Activated naive CD8-positive, alpha-beta T cell treated with anti-CD3 and anti-CD28 coated beads for 36 hours (primary cell): ENCODE measurements around the gene DLX6. TPM values are rescaled to one million over a fixed set of nuclear protein-coding genes. Genes with fewer than 3 reads are reported as not detected.

ENCODE experiments used
- DNase-seq: peaks from one replicate; pipeline ENCODE4 v3.0.0; 2021
- H3K27ac Mint-ChIP-seq: one replicate; pipeline ENCODE4 v1.8.0; 2022; ENCODE audit warnings: mild to moderate bottlenecking, moderate library complexity, mixed read lengths
- H3K27me3 Mint-ChIP-seq: one replicate; pipeline ENCODE4 v1.8.0; 2022; ENCODE audit warnings: mild to moderate bottlenecking, mixed read lengths
- H3K36me3 Mint-ChIP-seq: one replicate; pipeline ENCODE4 v1.8.0; 2021; ENCODE audit warnings: mild to moderate bottlenecking, mixed read lengths
- H3K4me1 Mint-ChIP-seq: one replicate; pipeline ENCODE4 v1.8.0; 2021; ENCODE audit warnings: mixed read lengths
- H3K4me3 Mint-ChIP-seq: one replicate; pipeline ENCODE4 v1.8.0; 2022; ENCODE audit warnings: mild to moderate bottlenecking, moderate library complexity, mixed read lengths
- H3K9me3 Mint-ChIP-seq: one replicate; pipeline ENCODE4 v1.8.0; 2022; ENCODE audit warnings: mixed read lengths
- total RNA-seq, 2 experiments: library from RNA; stranded (reverse); gene quantifications; one replicate each; pipeline ENCODE4 v1.2.3, GENCODE V29; 2021

Gene DLX6
- total RNA-seq, 2 experiments from 2014 or later, result not detected

DNA sequence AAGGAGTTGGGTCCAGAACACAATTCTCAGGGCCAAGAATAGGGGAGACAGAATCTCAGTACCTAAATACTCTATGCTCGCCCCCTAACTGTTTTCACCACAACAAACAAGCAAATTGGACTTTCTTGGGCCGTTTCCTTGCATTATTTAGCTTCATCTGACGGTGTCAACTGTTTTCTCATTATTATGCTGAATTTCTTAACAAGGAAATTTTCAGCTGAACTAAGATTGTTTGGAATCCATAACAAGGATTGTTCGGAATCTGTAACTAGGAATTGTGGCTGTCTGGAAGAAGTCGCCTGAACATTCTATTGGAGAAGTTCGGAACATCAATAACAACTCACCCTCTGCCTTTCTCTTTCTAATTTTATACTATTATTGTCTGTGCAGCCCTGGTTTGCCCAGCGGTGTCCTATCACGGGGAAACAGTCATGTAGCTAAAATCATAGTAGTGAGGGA, 15.5 kb upstream of the DLX6 start:
- H3K4me3 Mint-ChIP-seq, result no peak overlapping the region
- H3K27ac Mint-ChIP-seq, result no peak overlapping the region
- peaks cover 8% of the 10 kb centered on the region for H3K4me1 Mint-ChIP-seq
- H3K36me3 Mint-ChIP-seq, result peaks cover 5% of the 10 kb centered on the region
- peaks cover 8% of the 10 kb centered on the region for H3K9me3 Mint-ChIP-seq
- DNase-seq, result no peak
- peaks cover 92% of the 10 kb centered on the region for H3K27me3 Mint-ChIP-seq

DNA sequence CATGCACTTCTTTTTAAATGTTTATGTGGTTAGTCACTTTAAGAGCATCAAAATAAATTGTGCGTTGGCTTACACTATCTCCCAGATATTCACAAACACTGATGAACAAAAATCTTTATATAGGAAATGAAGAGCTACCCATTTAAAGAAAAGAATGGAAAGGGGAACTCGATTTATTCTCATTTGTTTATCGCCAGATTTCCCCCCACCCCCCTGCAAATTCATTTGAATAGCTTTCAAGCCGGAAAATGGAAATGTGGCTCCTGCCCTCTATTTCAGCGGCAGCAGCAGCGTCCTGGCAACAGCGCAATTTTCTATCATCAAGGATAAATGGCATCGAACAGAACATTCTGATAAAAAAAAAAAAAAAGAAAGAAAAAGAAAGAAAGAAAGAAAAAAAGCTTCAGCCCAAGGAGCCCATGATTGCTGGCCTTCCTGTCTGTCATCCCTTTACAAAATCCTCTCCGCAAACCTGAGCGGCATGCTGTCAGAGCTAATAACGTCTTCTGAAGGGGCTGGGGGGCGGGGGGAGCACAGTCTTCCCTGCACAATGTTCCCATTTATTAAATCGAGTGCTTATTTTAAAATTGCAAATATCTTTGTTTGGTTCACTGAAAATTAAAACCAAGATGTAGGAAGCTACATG, 13.7 kb upstream of the DLX6 start:
- Mint-ChIP-seq H3K4me1 (peaks cover 8% of the 10 kb centered on the region), H3K36me3 (peaks cover 5% of the 10 kb centered on the region), H3K27ac (no peak overlapping the region), H3K27me3 (peaks cover 94% of the 10 kb centered on the region), H3K4me3 (no peak overlapping the region), H3K9me3 (peaks cover 8% of the 10 kb centered on the region)
- no peak for DNase-seq

DNA sequence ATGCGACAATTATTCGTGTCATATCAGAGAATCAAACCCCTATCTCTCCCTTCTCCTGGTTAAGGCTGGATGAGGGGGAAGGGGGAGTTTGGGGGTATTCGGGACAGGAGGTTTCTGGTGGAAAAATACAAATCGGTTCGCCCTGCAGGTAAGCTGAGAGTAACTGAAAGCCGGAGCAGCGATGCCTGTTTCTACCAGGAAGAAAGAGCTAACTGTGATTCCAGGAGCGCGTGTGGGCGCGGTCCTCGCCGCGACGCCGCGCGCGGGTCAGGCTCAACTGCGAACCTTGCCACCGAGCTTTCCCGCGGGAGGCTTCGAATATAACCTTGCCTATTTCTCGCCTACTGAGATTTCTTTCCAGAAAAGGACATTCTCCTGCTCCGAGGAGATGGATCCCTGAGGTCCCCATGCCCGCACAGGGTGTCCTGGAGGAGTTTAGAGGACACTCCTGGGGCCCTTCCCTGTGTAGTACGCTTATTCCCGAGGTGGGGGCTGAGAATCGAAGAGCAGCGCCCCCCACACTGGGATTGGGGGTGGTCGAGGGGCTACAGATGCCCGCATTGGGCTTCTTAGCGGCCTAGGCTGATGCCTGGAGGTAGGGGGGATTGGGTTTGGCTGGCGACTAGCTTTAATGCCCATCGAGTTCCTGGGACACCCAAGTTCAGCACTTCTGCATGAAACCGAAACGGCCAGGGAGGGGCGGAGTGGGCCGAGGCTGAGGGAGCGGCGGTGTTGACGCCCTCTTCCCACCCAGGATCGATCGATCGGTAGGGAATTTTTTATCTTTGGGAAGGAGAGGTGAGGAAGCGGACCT, 13.0 kb upstream of the DLX6 start:
- Mint-ChIP-seq H3K36me3 (peaks cover 7% of the 10 kb centered on the region), H3K27ac (no peak overlapping the region), H3K9me3 (peaks cover 10% of the 10 kb centered on the region), H3K27me3 (peaks cover 95% of the 10 kb centered on the region), H3K4me3 (no peak overlapping the region), H3K4me1 (peaks cover 11% of the 10 kb centered on the region)
- DNase-seq, result no peak

DNA sequence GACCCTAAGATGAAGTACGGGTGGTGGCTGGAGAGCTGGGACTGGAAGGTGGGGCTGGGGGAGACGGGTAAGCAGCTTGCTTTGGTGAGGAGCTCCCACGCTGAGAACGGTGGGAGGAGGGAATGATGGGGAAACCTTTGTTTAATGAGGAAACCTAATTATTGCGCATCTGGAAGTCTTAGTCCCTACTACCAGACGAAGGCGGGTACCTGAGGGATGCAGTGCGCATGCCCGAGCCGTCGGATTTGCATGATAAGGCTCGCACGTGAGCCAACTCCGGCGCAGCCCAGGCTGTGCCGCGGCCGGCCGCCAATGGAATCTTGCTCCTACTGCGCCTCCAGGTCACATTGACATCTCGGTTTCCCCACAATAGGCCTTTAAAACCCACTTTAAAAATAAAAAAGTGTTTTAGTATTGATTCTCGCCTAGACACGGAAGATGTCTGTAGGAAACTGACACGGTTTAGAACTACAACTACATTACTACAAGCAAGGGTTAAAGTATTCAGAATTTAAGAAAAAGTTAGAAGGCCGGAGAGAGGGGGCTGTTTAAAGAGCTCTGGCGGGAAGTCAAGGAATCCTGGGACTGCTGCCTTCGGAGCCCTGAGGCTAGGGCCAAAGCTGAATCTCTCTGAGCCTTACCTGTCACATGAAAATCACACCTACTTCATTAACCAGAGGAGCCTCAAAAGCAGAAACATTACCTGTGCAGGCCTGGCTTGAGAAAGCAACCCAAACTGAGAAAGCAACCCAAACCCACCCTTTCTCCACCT, 12.1 kb upstream of the DLX6 start:
- DNase-seq, result no peak
- Mint-ChIP-seq H3K27me3 (peaks cover 96% of the 10 kb centered on the region), H3K4me3 (no peak overlapping the region), H3K36me3 (peaks cover 8% of the 10 kb centered on the region), H3K4me1 (peaks cover 11% of the 10 kb centered on the region), H3K9me3 (peaks cover 11% of the 10 kb centered on the region), H3K27ac (no peak overlapping the region)

DNA sequence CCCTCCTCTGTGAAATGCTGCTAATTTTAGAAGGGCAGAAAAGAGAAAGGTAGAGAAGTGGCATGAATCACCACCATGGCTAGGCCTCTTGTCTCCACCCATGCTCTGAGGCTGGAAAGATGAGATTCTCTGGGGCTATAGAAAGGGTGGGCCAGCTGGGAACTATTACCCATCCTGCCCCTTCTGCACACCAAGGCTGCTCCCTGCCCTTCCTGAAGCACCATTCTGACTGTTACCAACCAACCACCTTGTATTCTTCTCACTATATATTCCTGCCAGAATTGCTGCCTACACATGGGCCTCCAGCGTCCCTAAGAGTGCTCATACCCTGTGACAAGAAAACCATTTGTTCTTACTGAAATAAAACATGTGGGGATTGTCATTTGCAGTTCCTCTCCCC, 11.4 kb upstream of the DLX6 start:
- Mint-ChIP-seq H3K4me1 (peaks cover 13% of the 10 kb centered on the region), H3K9me3 (peaks cover 11% of the 10 kb centered on the region), H3K27me3 (peaks cover 96% of the 10 kb centered on the region), H3K4me3 (no peak overlapping the region), H3K27ac (no peak overlapping the region), H3K36me3 (peaks cover 8% of the 10 kb centered on the region)
- no peak for DNase-seq

DNA sequence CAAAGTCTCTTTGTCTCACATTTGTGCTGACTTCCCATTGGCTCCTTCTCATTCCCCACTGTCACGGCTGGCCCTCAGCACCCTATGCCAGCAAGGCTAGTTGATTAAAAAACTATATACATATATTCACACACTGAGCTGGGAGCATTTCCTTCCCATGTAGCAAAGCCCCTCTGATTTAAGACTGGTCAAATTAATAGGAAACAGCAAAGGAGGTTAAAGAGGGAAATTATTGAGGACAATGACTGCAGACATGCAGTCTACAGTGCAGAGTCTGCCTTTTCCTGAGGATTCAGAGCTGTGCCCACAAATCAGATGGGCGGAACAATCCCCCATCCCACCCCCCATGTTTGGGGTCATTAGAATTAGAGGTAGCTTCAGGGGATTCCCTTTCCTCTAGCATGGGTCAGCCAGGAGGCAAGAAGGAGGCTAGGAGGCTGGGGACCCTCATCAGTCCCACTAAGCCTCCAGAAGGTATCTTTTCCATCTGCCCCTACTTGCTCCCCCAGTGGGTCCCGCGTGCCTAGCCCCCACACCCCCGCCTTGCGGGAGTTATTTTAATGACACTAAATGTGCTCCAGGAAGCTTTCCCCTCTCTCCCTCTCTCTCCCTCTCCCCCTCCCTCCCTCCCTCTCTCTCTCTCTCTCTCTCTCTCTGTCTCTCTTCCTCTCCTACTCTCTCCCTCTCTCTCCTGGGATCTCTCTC, 9.8 kb upstream of the DLX6 start:
- Mint-ChIP-seq H3K27me3 (peaks cover 98% of the 10 kb centered on the region), H3K4me1 (peaks cover 14% of the 10 kb centered on the region), H3K9me3 (peaks cover 11% of the 10 kb centered on the region), H3K36me3 (peaks cover 8% of the 10 kb centered on the region), H3K27ac (no peak overlapping the region), H3K4me3 (no peak overlapping the region)
- no peak for DNase-seq

DNA sequence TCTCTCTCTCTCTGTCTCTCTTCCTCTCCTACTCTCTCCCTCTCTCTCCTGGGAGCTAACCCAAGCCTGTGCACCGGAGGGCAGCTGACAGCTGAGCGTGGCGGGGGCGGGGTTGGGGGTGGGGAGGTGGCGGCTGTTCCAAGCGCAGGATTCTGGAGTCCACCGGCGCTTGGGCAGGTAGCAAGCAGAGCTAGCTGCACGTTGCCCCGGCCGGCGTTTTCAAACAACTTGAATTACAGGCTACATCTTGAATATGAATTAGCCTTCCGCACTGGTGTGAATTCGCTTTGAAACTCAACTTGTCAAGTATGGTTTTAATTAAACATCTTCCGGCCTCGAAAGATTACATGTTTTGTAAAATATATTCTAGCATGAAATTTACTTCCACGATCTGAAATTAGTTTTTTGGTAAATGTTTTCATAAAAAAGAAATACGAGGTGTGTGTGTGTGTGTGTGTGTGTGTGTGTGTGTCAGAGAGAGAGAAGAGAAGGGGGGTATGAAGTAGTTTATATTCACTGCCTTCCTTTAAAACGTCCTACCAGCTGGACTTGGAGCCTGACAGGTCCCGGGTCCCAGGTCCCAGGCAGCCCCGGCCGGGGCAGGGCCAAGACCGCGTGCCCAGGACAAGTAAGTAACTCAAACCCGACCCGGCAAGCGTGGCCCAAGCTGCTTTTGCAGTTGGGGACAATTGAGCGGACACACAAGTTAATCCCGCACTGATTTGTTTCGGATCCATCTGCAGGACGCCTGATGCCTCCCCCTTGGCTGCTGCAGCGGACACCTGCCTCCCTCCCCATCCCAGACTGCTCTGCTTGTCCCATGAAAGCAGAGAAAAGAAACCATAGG, 9.0 kb upstream of the DLX6 start:
- H3K27ac Mint-ChIP-seq, result no peak overlapping the region
- H3K4me3 Mint-ChIP-seq, result no peak overlapping the region
- peaks cover 11% of the 10 kb centered on the region for H3K9me3 Mint-ChIP-seq
- H3K4me1 Mint-ChIP-seq, result peaks cover 14% of the 10 kb centered on the region
- peaks cover 8% of the 10 kb centered on the region for H3K36me3 Mint-ChIP-seq
- no peak for DNase-seq
- peaks cover 100% of the 10 kb centered on the region for H3K27me3 Mint-ChIP-seq

DNA sequence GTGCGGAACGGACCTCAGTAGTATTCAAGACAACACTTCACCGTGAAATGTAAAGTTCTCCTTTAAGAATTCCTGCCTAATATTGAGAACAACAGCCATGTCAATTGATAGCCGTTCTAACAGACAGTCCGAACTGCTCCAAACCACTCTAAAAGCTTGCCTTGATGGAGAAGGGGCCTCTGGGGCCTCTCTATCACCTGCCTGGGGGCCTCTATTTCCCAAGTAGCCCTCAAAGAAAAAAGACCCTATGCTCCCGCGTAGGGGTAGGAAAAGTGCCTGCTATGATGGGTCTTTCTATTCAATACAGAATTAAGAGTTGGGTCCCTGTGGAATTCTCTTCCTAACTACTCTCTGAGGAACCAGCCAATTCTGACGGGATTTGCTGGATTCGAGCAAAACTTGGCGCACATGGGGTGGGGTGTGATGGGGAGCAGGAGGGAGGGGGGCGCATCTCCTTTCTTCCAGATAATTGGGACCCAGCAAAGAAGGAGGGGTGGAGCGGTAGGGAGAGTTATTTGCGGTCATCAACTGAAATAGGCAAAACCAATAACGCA, 8.3 kb upstream of the DLX6 start:
- H3K27me3 Mint-ChIP-seq, result peaks cover 100% of the 10 kb centered on the region
- H3K4me3 Mint-ChIP-seq, result no peak overlapping the region
- no peak overlapping the region for H3K27ac Mint-ChIP-seq
- peaks cover 10% of the 10 kb centered on the region for H3K9me3 Mint-ChIP-seq
- peaks cover 8% of the 10 kb centered on the region for H3K36me3 Mint-ChIP-seq
- DNase-seq, result no peak
- H3K4me1 Mint-ChIP-seq, result peaks cover 12% of the 10 kb centered on the region

DNA sequence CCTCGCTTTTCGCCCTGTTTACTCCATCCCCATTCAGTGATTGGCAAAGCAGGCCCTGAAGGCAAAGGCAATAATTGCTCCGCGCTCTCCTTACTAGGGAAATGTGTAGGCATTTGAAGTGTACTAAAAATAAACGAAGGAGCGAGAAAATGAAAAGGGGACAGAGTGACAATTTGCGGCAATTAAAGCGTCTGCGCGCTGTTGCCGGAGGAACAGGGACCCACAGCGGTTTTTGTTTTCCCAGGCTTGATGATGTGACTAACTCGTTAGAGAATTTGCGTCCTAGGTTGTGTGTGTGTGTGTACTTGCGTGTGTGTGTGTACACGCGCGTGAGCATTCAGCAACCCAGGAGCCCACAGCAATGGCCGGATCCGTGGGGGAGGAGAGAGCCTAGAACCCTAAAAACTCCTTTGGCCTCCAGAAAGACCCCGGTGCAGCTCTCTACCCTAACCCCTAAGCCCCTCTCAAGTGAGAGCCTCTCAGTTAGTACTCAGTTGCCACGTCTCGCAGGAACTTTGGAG, 7.8 kb upstream of the DLX6 start:
- Mint-ChIP-seq H3K27me3 (peaks cover 100% of the 10 kb centered on the region), H3K4me1 (peaks cover 8% of the 10 kb centered on the region), H3K36me3 (peaks cover 8% of the 10 kb centered on the region), H3K27ac (no peak overlapping the region), H3K9me3 (peaks cover 9% of the 10 kb centered on the region), H3K4me3 (no peak overlapping the region)
- DNase-seq, result no peak

DNA sequence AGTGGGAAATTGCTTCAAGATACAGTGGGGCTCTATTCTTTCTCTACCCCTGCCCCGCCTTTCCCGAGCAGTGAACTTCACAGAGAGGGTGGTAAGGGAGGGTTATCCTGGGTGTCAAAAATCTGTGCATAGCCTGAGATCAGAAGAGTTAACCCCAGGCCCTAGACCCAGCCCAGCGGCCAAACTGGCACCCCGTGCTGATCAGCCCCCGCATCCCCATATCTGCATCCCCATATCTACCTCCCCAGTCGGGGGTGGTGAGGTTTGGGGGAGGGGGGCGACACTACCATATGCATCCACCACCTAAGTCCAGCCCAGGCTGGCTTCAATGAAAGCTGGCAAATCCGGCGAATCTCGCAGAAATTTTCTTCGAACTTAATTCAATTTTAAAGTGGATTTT, 7.0 kb upstream of the DLX6 start:
- Mint-ChIP-seq H3K27me3 (peaks cover 100% of the 10 kb centered on the region), H3K4me3 (no peak overlapping the region), H3K27ac (no peak overlapping the region), H3K9me3 (peaks cover 5% of the 10 kb centered on the region), H3K4me1 (peaks cover 8% of the 10 kb centered on the region), H3K36me3 (peaks cover 3% of the 10 kb centered on the region)
- DNase-seq, result no peak

DNA sequence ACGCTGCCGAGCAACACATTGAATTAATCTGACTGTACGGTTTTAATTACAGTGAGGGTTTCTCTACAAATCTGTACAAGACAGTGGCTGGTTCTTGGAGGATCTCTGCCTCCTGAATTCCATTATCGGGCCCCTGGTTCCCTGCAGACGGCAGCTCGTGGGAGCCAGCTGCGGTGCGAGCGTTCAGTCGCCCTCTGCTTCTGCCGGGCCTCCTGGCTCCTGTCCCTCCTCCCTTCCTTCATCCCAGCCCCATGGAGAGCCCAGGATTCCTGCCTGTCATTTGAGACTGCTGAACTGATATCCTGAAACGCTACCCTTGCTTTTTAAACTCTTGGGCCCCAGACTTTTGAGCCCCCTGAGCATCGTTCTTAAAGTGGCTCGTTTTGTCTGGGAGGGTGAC, 6.6 kb upstream of the DLX6 start:
- peaks cover 3% of the 10 kb centered on the region for H3K36me3 Mint-ChIP-seq
- DNase-seq, result no peak
- H3K4me3 Mint-ChIP-seq, result no peak overlapping the region
- peaks cover 100% of the 10 kb centered on the region for H3K27me3 Mint-ChIP-seq
- H3K27ac Mint-ChIP-seq, result no peak overlapping the region
- peaks cover 8% of the 10 kb centered on the region for H3K4me1 Mint-ChIP-seq
- peaks cover 5% of the 10 kb centered on the region for H3K9me3 Mint-ChIP-seq

DNA sequence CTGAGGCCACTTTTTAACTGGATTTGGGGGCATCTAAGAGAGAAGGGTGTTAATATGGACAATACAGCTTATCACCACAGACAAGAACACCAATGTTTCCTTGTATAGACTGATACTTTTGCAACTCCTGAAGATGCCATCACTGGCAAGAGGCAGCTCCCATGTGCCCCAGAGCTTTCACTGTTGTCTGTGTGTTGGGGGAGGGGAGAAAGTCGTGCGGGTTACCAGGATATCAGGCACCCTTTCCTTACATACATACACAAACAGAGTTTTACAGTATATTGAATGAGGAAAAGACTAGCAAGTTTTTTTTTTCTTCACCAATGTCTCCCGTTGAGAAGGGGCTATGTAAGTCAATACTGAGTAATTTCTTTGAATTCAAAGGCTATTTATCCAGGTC, 4.1 kb upstream of the DLX6 start:
- DNase-seq, result no peak
- Mint-ChIP-seq H3K4me1 (peaks cover 17% of the 10 kb centered on the region), H3K27me3 (peaks cover 100% of the 10 kb centered on the region), H3K36me3 (peaks cover 3% of the 10 kb centered on the region), H3K4me3 (no peak overlapping the region), H3K27ac (no peak overlapping the region), H3K9me3 (peaks cover 5% of the 10 kb centered on the region)

DNA sequence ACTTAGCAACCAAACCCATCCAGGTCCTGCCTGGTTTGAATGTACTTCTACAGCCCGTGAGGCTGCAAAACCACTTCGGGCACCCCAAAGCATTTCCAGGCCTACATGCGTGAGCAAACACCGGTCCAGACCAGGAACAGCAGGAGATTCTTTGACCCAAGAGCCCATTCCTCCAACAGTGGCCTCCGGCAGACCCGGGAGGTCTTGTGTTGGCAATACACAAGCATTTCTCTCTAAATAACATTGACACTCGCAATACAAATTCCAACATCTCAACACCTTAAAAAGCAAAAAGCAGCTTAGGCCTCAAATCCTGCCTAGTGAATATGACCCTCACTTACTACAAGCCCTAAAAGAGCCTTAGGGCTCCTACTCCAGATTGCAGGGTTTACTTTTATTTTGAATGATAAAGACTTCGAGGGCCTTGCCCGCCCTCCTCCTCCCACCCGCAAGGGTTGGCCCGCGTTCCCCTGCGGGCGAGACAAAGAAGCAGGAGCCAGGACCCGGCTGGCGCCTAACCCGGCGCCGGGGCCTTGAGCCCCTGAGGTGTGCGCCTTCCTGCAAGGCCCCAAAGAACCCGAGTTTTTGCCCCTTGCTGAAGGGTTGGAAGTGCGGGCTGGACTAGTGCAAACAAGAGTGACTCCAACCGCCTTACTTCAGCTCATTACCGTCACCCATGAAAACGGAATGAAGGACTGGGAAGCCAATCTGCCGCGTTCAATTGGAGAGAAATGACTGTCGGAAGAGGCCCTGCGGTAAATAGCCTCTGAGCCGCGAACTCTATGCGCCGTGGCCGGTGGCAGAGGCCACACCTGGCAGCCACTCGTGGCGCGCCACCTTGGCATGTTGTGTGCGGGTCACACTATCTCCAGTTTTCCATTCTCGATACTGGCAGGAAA, 3.4 kb upstream of the DLX6 start:
- Mint-ChIP-seq H3K27me3 (peaks cover 99% of the 10 kb centered on the region), H3K4me3 (no peak overlapping the region), H3K27ac (no peak overlapping the region), H3K4me1 (peaks cover 18% of the 10 kb centered on the region), H3K9me3 (peaks cover 3% of the 10 kb centered on the region), H3K36me3 (peaks cover 1% of the 10 kb centered on the region)
- DNase-seq, result no peak
